Uterus (tissue), 4 donors: ENCODE results near the gene STH. TPM values are rescaled to one million over a fixed set of nuclear protein-coding genes. Genes with fewer than 3 reads are reported as not detected.

Experiments used
- DNase-seq, 2 donors: peaks; one replicate each; pipeline ENCODE4 v3.0.0-alpha.2; 2019 to 2020
- H3K27ac ChIP-seq, 2 donors: fragments of 200-600 bp; sonication (generic); 1 replicate in 1 of 2; 2 replicates in 1 of 2; pipeline ENCODE4 v1.5.1; 2016 to 2018
- H3K27me3 ChIP-seq, 2 donors: fragments of 200-600 bp; sonication (generic); one replicate each; pipeline ENCODE4 v1.5.1; 2018 to 2019; ENCODE audit warnings: control low read depth in 1 of 2
- H3K36me3 ChIP-seq, 2 donors: fragments of 200-600 bp; sonication (generic); one replicate each; pipeline ENCODE4 v1.5.1; 2019; ENCODE audit warnings: control low read depth in 1 of 2
- H3K4me1 ChIP-seq, 2 donors: fragments of 200-600 bp; sonication (generic); one replicate each; pipeline ENCODE4 v1.5.1; 2018 to 2019; ENCODE audit warnings: control low read depth in 1 of 2
- H3K4me3 ChIP-seq, 2 donors: fragments of 200-600 bp; sonication (generic); 1 replicate in 1 of 2; 2 replicates in 1 of 2; pipeline ENCODE4 v1.5.1; 2018 to 2019; ENCODE audit warnings: mild to moderate bottlenecking in 1 of 2
- H3K9me3 ChIP-seq, 2 donors: fragments of 200-600 bp; sonication (generic); one replicate each; pipeline ENCODE4 v1.5.1; 2019; ENCODE audit warnings: control low read depth in 1 of 2
- POLR2A ChIP-seq, 2 donors: fragments of 450-650 bp; IDR thresholded peaks; one replicate each; pipeline ENCODE4 v1.6.1; 2016; ENCODE audit warnings: antibody characterized with exemption in 2 of 2, mild to moderate bottlenecking in 1 of 2, moderate library complexity in 1 of 2
- intact Hi-C: fragments of 100-400 bp; cut with DNase I; formaldehyde crosslinking; loops from one replicate; pipeline ENCODE4 v1.15.1; 2023; ENCODE audit warnings: low total_unique reads
- total RNA-seq, 4 donors: library from RNA; depleted of rRNA in 3 of 4; stranded (reverse); fragments of >200 nt in 3 of 4; gene quantifications; one replicate each; pipeline versions ENCODE4 v1.1.0 to v1.2.4, GENCODE V29; 2014 to 2023
- TF ChIP-seq, protein P1 (sequence below), 4 experiments: fragments of 200-600 bp in 2 of 4; fragments of 450-650 bp in 2 of 4; sonication (generic) in 2 of 4; IDR thresholded peaks; one replicate each; pipeline ENCODE4 v1.5.1; 2016 to 2019; ENCODE audit warnings: antibody characterized with exemption in 4 of 4, mild to moderate bottlenecking in 2 of 4, moderate library complexity in 1 of 4
- donor health status: DM: yes; HTN: yes; CAD: no.

STH gene
- total RNA-seq, 4 donors from 2014 or later = not detected

DNA sequence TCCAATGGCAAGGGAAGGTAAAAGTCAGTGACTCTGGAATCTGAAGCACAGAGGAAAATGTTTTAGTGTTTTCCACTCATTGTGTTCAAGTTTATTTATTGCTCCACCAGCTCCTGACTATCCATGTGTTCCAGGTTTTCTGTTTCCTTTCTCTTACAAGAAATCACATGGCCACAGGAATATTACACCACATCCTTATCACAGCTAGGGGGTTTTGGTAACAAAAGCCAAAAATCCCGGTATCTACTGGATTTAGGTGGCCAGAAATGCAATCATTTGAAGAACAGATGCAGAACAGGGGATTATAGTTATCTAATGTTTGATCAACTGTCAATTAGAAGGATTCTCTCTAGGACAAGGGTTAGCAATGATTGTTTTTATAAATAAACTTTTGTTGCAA, 47.9 kb downstream of the STH start:
- H3K9me3 ChIP-seq = no peaks in the 10 kb centered on the region
- H3K4me1 ChIP-seq = no peaks in the 10 kb centered on the region
- H3K27me3 ChIP-seq = no peaks in the 10 kb centered on the region
- H3K27ac ChIP-seq = peak overlapping the region; percentile 32 to 71
- no peaks in the 10 kb centered on the region for H3K36me3 ChIP-seq
- no peak overlapping the region for H3K4me3 ChIP-seq
- DNase-seq = no peak
- TF ChIP-seq, protein P1, sequence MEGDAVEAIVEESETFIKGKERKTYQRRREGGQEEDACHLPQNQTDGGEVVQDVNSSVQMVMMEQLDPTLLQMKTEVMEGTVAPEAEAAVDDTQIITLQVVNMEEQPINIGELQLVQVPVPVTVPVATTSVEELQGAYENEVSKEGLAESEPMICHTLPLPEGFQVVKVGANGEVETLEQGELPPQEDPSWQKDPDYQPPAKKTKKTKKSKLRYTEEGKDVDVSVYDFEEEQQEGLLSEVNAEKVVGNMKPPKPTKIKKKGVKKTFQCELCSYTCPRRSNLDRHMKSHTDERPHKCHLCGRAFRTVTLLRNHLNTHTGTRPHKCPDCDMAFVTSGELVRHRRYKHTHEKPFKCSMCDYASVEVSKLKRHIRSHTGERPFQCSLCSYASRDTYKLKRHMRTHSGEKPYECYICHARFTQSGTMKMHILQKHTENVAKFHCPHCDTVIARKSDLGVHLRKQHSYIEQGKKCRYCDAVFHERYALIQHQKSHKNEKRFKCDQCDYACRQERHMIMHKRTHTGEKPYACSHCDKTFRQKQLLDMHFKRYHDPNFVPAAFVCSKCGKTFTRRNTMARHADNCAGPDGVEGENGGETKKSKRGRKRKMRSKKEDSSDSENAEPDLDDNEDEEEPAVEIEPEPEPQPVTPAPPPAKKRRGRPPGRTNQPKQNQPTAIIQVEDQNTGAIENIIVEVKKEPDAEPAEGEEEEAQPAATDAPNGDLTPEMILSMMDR (IDR thresholded peaks at IDR 0.05) = peak; percentile 6 to 28 (median 10)
- TF ChIP-seq POLR2A (IDR thresholded peaks at IDR 0.05) = no peak
- intact Hi-C loops = loop anchor here (5.0 kb wide), 1 partner anchor 145 kb away; the partner anchor contains the start of gene KANSL1

DNA sequence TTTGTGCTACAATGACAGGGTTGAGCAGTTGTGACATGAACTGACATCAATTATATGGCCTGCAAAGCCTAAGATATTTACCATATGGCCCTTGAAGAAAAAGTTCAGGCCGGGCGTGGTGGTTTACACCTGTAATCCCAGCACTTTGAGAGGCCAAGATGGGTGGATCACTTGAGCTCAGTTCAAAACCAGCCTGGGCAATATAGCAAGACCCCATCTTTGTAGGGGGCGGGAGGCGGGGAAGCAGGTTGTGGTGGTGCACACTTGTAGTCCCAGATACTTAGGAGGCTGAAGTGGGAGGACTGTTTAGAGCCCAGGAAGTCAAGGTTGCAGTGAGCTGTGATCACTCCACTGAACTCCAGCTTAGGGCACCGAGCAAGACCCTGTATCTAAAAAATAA, 48.3 kb downstream of the STH start:
- H3K27me3 ChIP-seq = no peaks in the 10 kb centered on the region
- H3K27ac ChIP-seq = peak overlapping the region; percentile 32 to 71
- intact Hi-C loops = loop anchor here (5.0 kb wide), 1 partner anchor 145 kb away; the partner anchor contains the start of gene KANSL1
- H3K9me3 ChIP-seq = no peaks in the 10 kb centered on the region
- TF ChIP-seq POLR2A (IDR thresholded peaks at IDR 0.05) = no peak
- TF ChIP-seq, protein P1 (IDR thresholded peaks at IDR 0.05) = no peak
- no peaks in the 10 kb centered on the region for H3K4me1 ChIP-seq
- no peak overlapping the region for H3K4me3 ChIP-seq
- no peak for DNase-seq
- no peaks in the 10 kb centered on the region for H3K36me3 ChIP-seq

DNA sequence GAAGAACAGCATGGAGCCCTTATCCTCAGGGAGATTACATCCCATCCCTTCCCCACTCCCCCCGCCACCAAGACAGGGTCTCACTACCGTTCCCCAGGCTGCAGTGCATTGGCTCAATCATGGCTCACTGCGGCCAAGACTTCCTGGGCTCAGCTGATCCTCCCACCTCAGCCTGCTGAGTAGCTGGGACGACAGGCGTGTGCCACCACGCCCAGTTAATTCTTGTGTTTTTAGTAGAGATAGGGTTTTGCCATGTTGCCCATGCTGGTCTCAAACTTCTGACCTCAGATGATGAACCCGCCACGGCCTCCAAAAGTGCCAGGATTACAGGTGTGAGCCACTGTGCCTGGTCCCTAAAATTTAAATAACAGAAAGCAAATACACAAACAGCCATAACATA, 48.8 kb downstream of the STH start:
- no peak overlapping the region for H3K4me3 ChIP-seq
- no peaks in the 10 kb centered on the region for H3K9me3 ChIP-seq
- no peaks in the 10 kb centered on the region for H3K4me1 ChIP-seq
- intact Hi-C loops = loop anchor here (5.0 kb wide), 1 partner anchor 144 kb away; the partner anchor contains the start of gene KANSL1
- TF ChIP-seq POLR2A (IDR thresholded peaks at IDR 0.05) = no peak
- TF ChIP-seq, protein P1 (IDR thresholded peaks at IDR 0.05) = no peak
- peak overlapping the region; percentile 32 to 71 for H3K27ac ChIP-seq
- H3K27me3 ChIP-seq = no peaks in the 10 kb centered on the region
- H3K36me3 ChIP-seq = no peaks in the 10 kb centered on the region
- no peak for DNase-seq

Other genes starting within 250 kb of the STH start
- gene CRHR1, start 214.9 kb upstream of the STH start, total RNA-seq = 10 to 100 TPM in 2 of 4 donors, 1 to 10 TPM in 2; 1.5 to 24.7 (median 7.4) TPM
- gene SPPL2C, start 154.4 kb upstream of the STH start, total RNA-seq = not detected
- gene MAPT, start 104.7 kb upstream of the STH start, total RNA-seq = 1 to 10 TPM in 2 of 4 donors, under 1 TPM in 1, not detected in 1; 0.26 to 4.1 (median 1.5) TPM
- gene KANSL1, start 194.2 kb downstream of the STH start, total RNA-seq = 100 to 1,000 TPM in 3 of 4 donors, 10 to 100 TPM in 1; 55.8 to 192 (median 146) TPM